Measurements from ENCODE around the gene PHIP.
"Not testable (repeated sequence)": the region's sequence is repeated elsewhere in the genome, so short reads cannot be mapped to it uniquely, and the experiment has no call there.

Gene PHIP

GRCh38 chr6:78911218-78911940, 166.7 kb downstream of the PHIP start:
- DNase-seq: no peak

- DNase-seq: no peak
Measured at GRCh38 chr6:78910591-78911171, 167.4 kb downstream of the PHIP start.

DNA sequence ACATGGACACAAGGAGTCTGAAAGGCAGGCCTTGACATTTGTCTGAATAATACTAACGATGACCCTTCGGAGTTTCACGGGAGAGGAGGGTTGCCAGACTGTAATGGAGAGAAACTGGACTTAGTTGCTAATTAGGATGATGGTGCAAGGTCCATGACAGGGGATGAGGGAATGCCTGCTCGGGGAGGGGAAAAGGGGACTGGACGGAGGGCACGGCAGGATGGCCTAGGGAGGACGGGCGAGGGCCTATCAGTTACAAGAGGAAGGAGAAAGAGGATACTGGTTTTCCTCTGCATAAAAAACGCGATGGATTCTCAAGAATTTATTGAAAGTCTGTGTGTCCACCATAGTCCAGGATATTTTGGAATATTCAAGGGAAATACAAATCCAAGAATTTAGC, 168.0 kb downstream of the PHIP start:
- DNase-seq: no peak

DNA sequence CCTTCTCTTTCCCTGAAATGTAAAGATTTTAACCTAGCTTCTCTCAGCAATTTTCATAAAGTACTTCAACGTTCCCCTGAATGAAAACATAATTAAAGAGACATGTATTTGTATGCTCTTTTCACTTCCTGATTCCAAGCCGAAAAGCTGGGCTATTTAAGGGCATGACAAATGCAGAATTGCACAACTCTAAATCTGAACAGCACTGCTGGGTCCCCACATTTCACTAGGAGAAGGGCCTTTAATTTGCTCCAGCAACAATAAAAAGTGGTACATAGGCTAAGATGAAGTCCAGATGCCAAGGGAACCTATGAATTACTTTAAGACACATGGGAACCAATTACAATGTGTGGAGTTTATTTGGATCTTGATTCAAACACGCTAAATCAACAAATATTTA, 168.7 kb downstream of the PHIP start:
- no peak for DNase-seq

GRCh38 chr6:78908621-78909020, 169.4 kb downstream of the PHIP start:
- no peak for DNase-seq

DNA sequence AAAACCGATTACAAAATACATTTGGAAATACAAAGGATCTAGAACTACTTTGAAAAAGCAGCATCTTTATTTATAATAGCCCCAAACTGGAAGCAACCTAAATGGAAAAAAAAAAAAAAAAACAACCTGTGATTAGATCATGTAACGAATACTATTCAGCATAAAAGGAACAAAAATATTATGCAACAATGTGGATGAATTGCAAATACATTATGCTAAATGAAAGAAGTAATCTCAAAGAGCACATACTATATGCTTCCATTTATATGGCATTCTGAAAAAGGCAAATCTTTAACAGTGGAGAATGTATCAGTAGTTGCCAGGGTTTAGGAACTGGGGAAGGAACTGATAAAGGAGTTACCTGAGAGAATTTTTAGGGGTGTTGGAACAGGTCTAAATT, 181.8 kb downstream of the PHIP start:
- DNase-seq: no peak

DNA sequence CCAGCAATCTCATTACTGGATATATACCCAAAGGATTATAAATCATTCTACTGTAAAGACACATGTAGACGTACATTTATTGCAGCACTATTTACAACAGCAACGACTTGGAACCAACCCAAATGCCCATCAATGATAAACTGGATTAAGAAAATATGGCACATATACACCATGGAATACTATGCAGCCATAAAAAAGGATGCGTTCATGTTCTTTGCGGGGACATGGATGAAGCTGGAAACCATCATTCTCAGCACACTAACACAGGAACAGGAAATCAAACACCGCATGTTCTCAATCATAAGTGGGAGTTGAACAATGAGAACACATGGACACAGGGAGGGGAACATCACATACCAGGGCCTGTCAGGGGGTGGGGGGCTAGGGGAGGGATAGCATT, 188.2 kb downstream of the PHIP start:
- not testable (repeated sequence) for DNase-seq

Data from cerebellar nuclear complex (tissue), 1 donor.